ENCODE data around the gene DLG2.

Gene DLG2

GRCh38 chr11:84819537-84819936 lies 807.6 kb downstream of the DLG2 start:
- no peak overlapping the region for H3K9ac ChIP-seq (ENCODE audit: low read length)
- H3K4me1 ChIP-seq (ENCODE audit: low read length): peaks cover 12% of the 10 kb centered on the region
- TF ChIP-seq EZH2phosphoT487 (IDR thresholded peaks at IDR 0.05; ENCODE audit: low read depth) (no peak), CTCF (IDR thresholded peaks at IDR 0.05; ENCODE audit: low read depth, low read length) (no peak)
- H4K20me1 ChIP-seq (ENCODE audit: insufficient read depth, low read length): no peaks in the 10 kb centered on the region
- no peaks in the 10 kb centered on the region for H3K79me2 ChIP-seq (ENCODE audit: low read length)
- H3K4me3 ChIP-seq (ENCODE audit: low read length): no peak overlapping the region
- H3K36me3 ChIP-seq (replicated peaks; ENCODE audit: low read depth, low read length): no peaks in the 10 kb centered on the region
- H2AFZ ChIP-seq (ENCODE audit: low read depth, low read length): no peak overlapping the region
- H3K27me3 ChIP-seq (ENCODE audit: low read depth, low read length): no peaks in the 10 kb centered on the region
- no peak overlapping the region for H3K27ac ChIP-seq (ENCODE audit: low read length)
- no peak overlapping the region for H3K4me2 ChIP-seq (ENCODE audit: low read length)
- no peaks in the 10 kb centered on the region for H3K9me3 ChIP-seq (ENCODE audit: insufficient read depth, low read length)

- no peak overlapping the region for H3K9ac ChIP-seq (ENCODE audit: low read length)
- no peak overlapping the region for H3K4me2 ChIP-seq (ENCODE audit: low read length)
- no peak overlapping the region for H3K27ac ChIP-seq (ENCODE audit: low read length)
- TF ChIP-seq EZH2phosphoT487 (IDR thresholded peaks at IDR 0.05; ENCODE audit: low read depth): no peak
- TF ChIP-seq CTCF (IDR thresholded peaks at IDR 0.05; ENCODE audit: low read depth, low read length): no peak
- H3K36me3 ChIP-seq (replicated peaks; ENCODE audit: low read depth, low read length): no peaks in the 10 kb centered on the region
- no peaks in the 10 kb centered on the region for H3K79me2 ChIP-seq (ENCODE audit: low read length)
- no peaks in the 10 kb centered on the region for H3K9me3 ChIP-seq (ENCODE audit: insufficient read depth, low read length)
- no peaks in the 10 kb centered on the region for H3K27me3 ChIP-seq (ENCODE audit: low read depth, low read length)
- no peaks in the 10 kb centered on the region for H4K20me1 ChIP-seq (ENCODE audit: insufficient read depth, low read length)
- H3K4me3 ChIP-seq (ENCODE audit: low read length): no peak overlapping the region
- H3K4me1 ChIP-seq (ENCODE audit: low read length): peaks cover 12% of the 10 kb centered on the region
- no peak overlapping the region for H2AFZ ChIP-seq (ENCODE audit: low read depth, low read length)
Measured at GRCh38 chr11:84819128-84819527, 808.0 kb downstream of the DLG2 start.

- Histone ChIP-seq H3K9ac (ENCODE audit: low read length) (no peak overlapping the region), H3K4me2 (ENCODE audit: low read length) (no peak overlapping the region), H3K9me3 (ENCODE audit: insufficient read depth, low read length) (no peaks in the 10 kb centered on the region), H3K27ac (ENCODE audit: low read length) (no peak overlapping the region), H3K4me1 (ENCODE audit: low read length) (peaks cover 12% of the 10 kb centered on the region), H3K27me3 (ENCODE audit: low read depth, low read length) (no peaks in the 10 kb centered on the region), H2AFZ (ENCODE audit: low read depth, low read length) (no peak overlapping the region), H4K20me1 (ENCODE audit: insufficient read depth, low read length) (no peaks in the 10 kb centered on the region), H3K36me3 (replicated peaks; ENCODE audit: low read depth, low read length) (no peaks in the 10 kb centered on the region), H3K79me2 (ENCODE audit: low read length) (no peaks in the 10 kb centered on the region), H3K4me3 (ENCODE audit: low read length) (no peak overlapping the region)
- no peak for TF ChIP-seq CTCF (IDR thresholded peaks at IDR 0.05; ENCODE audit: low read depth, low read length)
- no peak for TF ChIP-seq EZH2phosphoT487 (IDR thresholded peaks at IDR 0.05; ENCODE audit: low read depth)
Measured at GRCh38 chr11:84817998-84818397, 809.1 kb downstream of the DLG2 start.

- no peak overlapping the region for H3K27ac ChIP-seq (ENCODE audit: low read length)
- H4K20me1 ChIP-seq (ENCODE audit: insufficient read depth, low read length): no peaks in the 10 kb centered on the region
- no peak for TF ChIP-seq EZH2phosphoT487 (IDR thresholded peaks at IDR 0.05; ENCODE audit: low read depth)
- no peak for TF ChIP-seq CTCF (IDR thresholded peaks at IDR 0.05; ENCODE audit: low read depth, low read length)
- H3K79me2 ChIP-seq (ENCODE audit: low read length): no peaks in the 10 kb centered on the region
- H3K9me3 ChIP-seq (ENCODE audit: insufficient read depth, low read length): no peaks in the 10 kb centered on the region
- no peaks in the 10 kb centered on the region for H3K36me3 ChIP-seq (replicated peaks; ENCODE audit: low read depth, low read length)
- no peak overlapping the region for H3K4me3 ChIP-seq (ENCODE audit: low read length)
- H3K9ac ChIP-seq (ENCODE audit: low read length): no peak overlapping the region
- H2AFZ ChIP-seq (ENCODE audit: low read depth, low read length): no peak overlapping the region
- no peaks in the 10 kb centered on the region for H3K27me3 ChIP-seq (ENCODE audit: low read depth, low read length)
- peaks cover 12% of the 10 kb centered on the region for H3K4me1 ChIP-seq (ENCODE audit: low read length)
- H3K4me2 ChIP-seq (ENCODE audit: low read length): no peak overlapping the region
Measured at GRCh38 chr11:84812471-84812969, 814.6 kb downstream of the DLG2 start.
